Measurements from ENCODE around the gene KANSL3.
"Not testable (repeated sequence)": the region's sequence is repeated elsewhere in the genome, so short reads cannot be mapped to it uniquely, and the experiment has no call there.

The KANSL3 gene

DNA sequence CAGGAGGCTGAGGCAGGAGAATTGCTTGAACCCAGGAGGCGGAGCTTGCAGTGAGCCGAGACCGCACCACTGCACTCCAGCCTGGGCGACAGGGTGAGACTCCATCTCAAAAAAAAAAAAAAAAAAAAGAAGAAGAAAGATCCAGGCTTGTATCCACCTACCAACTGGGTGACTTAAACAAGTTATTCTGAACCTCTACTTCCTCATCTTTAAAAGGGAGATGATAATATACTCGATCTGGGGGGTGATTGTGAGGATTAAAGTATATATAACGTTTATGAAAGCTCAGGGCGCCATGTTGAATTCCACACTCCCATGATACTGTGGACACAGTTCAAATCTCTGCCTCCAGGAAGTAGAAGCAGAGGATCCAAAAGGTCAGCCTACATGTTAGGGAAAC, 16.7 kb upstream of the KANSL3 start:
- DNase-seq (ENCODE audit: low spot score): not testable (repeated sequence)

DNA sequence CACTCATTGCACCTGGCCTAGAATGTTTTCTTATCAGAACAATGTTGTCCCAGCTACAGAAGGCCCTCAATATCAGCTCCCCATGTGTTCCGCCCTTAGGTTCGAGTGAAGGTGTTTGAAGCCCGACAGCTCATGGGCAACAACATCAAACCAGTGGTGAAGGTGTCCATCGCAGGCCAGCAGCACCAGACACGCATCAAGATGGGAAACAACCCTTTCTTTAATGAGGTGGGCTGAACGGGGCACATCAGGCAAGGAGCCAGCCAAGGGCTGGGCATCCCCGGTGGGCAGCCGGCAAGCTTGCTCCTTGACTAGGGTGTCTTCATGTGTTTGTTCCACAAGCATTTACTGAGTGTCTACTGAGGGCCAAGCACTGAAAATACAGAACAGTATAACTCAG, 13.7 kb upstream of the KANSL3 start:
- DNase-seq (ENCODE audit: low spot score): no peak

GRCh38 chr2:96649342-96649741, 11.2 kb upstream of the KANSL3 start:
- DNase-seq (ENCODE audit: low spot score): no peak

- DNase-seq (ENCODE audit: low spot score): no peak
Measured at GRCh38 chr2:96648306-96648930, 10.3 kb upstream of the KANSL3 start.

DNA sequence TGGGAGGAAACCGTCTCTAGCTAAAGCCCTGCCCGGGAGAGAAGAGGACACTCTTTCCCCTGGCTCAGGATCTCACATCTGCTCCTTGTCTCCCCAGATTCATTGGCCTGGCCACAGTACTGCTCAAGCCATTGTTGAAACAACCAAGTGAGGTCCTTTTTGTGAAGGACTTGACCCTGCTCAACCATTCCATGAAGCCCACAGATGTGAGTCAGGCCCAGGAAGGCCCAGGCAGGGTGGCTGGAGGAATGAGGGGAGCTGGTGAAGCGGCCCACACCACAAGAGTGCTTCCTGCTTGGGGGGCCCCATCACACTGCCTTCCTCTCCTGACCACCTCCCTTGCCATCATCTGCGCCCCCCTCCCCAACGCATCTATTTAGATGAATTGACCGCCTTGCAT, 9.6 kb upstream of the KANSL3 start:
- no peak for DNase-seq (ENCODE audit: low spot score)

GRCh38 chr2:96642564-96643360, 4.7 kb upstream of the KANSL3 start, which contains the start of gene FER1L5:
TSS of gene FER1L5 (plus strand) at chr2:96642764. CDS start at chr2:96642837, 73 bp downstream.
- DNase-seq (ENCODE audit: low spot score): no peak

DNA sequence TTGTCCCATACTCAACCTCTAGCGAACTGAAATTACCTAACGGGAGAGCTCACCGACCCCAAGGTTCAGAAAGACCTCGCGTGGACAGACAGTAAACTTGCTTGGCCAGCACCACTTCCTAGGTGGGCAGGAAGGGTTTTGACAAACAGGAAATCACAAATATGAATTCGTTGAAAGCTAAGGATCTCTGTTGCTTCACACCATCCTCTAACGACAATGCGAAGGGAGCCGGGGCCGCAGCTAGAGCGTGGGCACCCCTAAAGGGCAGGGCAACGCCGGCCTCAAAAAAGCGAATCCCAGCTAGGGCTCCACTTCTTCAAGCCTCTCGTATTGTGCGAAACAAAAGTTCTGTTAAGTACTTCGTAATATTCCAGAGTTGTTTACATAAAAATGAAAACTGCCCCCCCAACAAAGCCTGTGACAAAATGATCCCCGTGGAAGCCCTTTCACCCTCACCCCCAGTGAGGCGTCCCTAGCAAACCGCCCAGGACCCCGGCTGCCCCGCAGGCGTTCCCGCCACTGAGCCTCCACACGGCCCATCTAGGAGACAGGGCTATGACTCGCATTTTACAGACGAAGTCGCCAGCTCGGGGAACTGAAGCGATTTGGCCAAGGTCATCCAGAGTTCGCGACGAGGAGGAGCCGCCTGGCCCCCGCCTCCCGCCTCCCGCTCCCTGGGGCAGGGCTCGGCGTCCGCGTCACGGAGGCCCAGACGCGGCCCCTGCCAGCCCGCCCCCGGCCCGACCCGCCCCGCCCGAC, 548 bp downstream of the KANSL3 start:
- no peak for DNase-seq (ENCODE audit: low spot score)

DNA sequence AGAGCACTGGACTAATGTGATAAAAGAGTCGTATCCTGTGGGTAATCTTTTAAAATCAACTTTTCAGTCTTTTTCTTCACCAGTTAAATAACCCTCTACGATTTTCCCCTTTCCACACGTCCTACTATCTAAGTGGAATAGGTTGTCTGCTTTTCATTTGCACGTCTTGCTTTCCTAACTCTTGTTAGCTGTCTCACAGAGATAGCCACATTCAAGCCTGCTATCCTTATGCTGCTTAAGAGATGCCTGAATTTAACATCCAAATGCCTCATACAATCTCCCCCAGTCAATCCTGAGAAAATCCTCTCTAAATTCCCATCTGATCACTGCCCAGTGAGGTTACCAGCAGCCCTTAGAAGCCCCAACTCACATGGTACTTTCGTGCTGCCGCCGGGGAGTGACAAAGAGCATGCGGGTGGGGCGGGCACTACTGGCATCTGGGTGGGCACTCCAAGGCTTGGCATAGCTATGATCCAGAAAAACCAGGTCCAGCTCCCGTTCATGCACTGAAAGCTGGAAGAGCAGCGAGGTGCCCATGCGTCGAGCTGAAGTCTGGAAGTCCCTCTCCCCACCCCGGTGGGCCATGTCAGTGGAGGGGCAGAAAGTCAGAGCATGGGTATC, 1.5 kb downstream of the KANSL3 start:
- no peak for DNase-seq (ENCODE audit: low spot score)

- DNase-seq (ENCODE audit: low spot score): no peak
Measured at GRCh38 chr2:96633641-96634040, 4.5 kb downstream of the KANSL3 start.

DNA sequence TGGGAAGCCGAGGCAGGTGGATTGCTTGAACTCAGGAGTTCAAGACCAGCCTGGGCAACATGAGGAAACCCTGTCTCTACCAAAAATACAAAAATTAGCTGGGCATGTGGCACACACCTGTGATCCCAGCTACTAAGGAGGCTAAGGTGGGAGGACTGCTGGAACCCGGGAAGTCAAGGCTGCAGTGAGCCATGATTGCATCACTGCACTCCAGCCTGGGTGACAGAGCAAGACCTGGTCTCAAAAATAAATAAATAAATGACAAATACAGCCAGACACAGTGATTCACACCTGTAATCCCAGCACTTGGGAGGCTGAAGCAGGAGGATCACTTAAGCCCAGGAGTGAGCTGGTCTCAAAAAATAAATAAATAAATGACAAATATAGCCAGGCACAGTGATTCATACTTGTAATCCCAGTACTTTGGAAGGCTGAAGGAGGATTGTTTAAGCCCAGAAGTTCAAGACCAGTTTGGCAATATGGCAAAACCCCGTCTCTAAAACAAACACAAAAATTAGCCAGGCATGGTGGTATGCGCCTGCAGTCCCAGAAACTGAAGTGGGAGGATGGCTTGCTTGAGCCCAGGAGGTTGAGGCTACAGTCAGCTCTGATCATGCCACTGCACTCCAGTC, 6.2 kb downstream of the KANSL3 start:
- DNase-seq (ENCODE audit: low spot score): no peak

- DNase-seq (ENCODE audit: low spot score): no peak
Measured at GRCh38 chr2:96626553-96626942, 11.6 kb downstream of the KANSL3 start.

DNA sequence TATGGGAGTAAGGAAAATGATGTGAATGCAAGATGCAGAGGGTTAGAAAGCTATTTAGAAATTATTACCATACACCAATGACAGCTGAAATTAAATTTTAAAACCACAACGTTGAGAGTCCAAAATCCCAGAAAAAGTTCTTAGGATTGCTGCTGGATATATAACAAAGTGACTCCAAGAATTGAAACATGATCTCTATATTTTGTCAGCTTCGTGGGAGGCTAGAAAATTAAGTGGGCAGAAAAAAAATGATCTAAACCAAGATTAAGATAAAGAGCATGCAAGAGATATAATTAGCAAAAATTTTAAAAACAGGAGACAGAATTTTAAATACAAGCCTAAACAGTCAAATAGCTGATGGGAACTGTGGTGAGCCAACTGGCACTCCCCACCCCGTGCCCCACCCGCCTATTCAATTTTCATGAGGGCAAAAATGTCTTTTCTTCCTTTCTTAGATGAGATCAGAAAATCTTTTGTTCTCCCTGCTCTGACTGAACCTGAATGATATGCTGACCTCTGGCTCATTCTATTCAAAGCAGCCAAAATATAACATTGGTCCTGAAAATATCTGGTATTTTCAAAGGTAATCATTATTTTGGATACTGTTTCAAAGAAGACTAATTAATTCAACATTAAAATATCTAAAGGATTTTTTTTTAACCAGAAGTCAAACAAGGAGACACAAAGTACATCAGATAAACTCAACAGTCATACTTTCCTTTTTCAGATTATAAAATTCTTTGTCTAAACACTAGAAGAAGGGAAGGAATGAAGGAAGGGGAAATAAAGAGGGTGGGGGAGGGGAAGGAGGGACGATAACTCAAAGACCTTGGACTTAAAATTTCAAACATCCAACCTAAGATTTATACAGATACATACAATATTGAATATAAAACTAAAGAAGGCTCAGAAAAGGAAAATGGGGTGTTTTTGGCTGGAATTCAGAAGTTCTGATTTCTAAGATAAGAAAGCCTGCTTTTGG, 12.2 kb downstream of the KANSL3 start:
- DNase-seq (ENCODE audit: low spot score): no peak

- no peak for DNase-seq (ENCODE audit: low spot score)
Measured at GRCh38 chr2:96623116-96623515, 15.0 kb downstream of the KANSL3 start.

- DNase-seq (ENCODE audit: low spot score): no peak
Measured at GRCh38 chr2:96622544-96622943, 15.6 kb downstream of the KANSL3 start.

DNA sequence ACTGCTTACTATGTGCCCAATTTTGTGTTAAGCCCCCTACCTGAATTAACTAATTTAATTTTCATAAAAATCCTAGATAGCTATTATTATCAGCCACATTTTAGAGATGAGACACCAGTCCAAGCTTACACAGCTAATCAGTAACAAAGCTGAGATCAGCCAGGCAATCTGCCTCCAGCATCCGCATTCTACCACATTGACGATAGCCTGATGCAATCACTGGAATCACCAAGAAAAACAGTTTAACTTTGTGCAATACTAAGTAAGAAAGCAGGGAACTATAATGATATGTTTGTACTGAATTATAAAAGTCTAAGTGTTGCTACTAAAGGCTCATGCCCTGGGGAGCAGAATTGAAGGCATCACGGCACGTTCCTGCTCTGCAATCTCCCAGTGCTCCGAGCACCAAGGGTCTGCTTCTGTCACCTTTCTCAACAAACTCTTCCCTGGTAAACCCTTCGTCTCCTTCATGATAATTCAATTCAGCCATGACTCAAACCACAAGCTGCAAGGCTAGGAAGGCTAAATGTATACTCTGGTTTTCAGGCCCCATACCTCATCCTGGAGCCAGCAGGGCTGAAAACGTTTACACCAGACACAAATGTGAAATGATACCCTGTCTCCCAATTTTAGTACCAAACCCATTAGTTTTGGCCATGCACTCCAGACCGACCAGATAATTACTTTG, 19.4 kb downstream of the KANSL3 start:
- no peak for DNase-seq (ENCODE audit: low spot score)

DNA sequence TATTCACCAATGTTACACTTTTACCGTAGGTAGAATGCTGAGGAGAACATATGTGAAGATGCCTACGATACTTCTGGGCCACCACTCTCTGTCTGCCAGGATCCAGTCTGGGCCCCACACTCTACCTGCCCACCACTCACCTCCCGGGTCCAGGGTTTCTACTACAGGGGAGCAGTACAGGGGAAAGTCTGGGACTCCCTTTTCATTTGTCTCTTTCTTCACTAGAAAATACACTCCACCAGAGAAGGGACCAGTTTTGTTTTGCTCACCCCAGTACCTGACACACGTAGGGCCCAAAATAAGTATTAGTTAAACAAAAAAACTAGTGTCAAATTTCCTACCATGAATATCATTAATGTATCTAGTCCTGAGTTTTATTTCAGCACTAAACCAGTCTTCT, 21.1 kb downstream of the KANSL3 start:
- no peak for DNase-seq (ENCODE audit: low spot score)

DNA sequence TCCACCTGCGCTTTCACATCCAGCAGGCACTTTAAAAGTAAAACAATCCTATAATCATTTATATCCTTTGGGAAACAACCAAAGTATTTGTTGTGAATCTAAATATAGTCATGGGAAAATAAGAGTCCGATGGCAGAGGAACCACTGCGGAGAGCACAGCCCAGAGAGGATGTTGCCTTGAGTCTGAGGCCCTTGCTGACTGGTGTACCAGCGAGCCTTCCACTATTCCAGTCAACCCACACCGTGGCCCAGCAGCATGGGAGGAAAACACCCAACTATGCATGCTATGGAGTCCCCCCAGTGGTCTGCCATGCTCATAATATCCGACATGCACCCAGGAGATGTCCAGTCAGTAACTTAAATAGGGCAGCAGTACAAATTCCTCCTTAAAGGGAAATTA, 21.6 kb downstream of the KANSL3 start:
- DNase-seq (ENCODE audit: low spot score): no peak

GRCh38 chr2:96616128-96616527, 22.0 kb downstream of the KANSL3 start:
- DNase-seq (ENCODE audit: low spot score): no peak

DNA sequence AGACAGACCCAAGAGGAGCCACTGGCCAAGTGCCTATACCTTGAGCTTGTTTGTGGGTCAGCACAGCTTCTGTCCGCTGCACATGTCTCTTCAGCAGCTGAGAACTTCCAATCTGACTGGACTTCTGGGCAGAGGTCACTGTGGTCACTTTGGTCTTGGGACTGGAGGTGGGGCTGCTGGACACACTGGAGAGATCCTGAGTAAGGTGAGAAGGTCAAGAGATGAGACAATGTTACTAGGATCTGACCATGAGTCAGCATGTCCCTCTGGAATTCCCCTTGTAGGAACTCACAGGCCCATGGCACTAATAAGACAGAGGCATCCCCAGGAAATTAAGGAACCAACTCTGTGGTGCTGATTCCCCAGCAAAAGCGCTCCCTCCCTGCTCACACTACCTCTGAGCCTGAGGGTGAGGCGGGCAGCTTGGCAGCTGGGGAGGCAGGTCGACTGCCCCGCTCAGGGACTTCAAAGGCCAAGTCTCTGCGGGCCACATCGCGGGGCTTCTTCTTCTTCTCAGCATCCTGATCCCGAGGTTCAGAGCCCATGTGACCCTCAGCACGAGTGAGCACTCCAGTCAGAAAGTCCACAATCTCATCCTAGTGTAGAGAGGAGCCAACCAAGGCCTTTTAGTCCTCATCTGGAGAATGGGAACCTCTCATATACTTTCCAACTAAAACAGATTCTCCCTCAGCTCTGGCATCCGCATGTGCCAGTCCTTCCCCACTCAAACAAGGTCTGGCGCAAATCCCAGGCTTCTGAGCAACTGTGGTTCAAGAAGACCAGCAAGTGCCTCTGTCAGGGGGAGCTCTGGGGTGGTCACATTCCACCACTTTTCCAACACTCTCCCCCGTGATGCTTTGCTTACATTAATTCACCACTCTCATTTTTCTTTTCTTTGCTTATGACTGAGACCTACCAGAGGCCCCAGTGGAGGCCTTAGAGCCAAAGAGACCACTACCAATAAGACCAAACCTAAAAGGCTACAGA, 29.4 kb downstream of the KANSL3 start:
- no peak for DNase-seq (ENCODE audit: low spot score)

Measured in D341Med (cell line).